Gastroesophageal sphincter (tissue), 4 donors: ENCODE measurements around the gene LRRC47. TPM values are rescaled to one million over a fixed set of nuclear protein-coding genes. Genes with fewer than 3 reads are reported as not detected.
"Not testable (repeated sequence)": the region's sequence is repeated elsewhere in the genome, so short reads cannot be mapped to it uniquely, and the experiment has no call there.

Experiments
- ATAC-seq: fragments of 150-250 bp; one replicate; pipeline ENCODE4 v1.9.1; 2016; ENCODE audit warnings: mild to moderate bottlenecking, moderate library complexity
- H3K27ac ChIP-seq, 4 donors: fragments of 200-600 bp; sonication (generic) in 3 of 4; 1 replicate in 3 of 4; 2 replicates in 1 of 4; pipeline ENCODE4 v1.5.1; 2016 to 2019
- H3K27me3 ChIP-seq: fragments of 200-600 bp; sonication (generic); one replicate; pipeline ENCODE4 v1.5.1; 2019
- H3K36me3 ChIP-seq, 2 donors: fragments of 200-600 bp; sonication (generic); one replicate each; pipeline ENCODE4 v1.5.1; 2019; ENCODE audit warnings: control low read depth in 1 of 2
- H3K4me1 ChIP-seq, 3 donors: fragments of 200-600 bp; sonication (generic); 1 replicate in 2 of 3; 2 replicates in 1 of 3; pipeline ENCODE4 v1.5.1; 2016 to 2019; ENCODE audit warnings: control low read depth in 2 of 3
- H3K4me3 ChIP-seq, 2 donors: fragments of 200-600 bp; sonication (generic); one replicate each; pipeline ENCODE4 v1.5.1; 2019; ENCODE audit warnings: mild to moderate bottlenecking in 1 of 2, moderate library complexity in 1 of 2
- H3K9me3 ChIP-seq, 3 donors: fragments of 200-600 bp; sonication (generic); one replicate each; pipeline ENCODE4 v1.5.1; 2017 to 2019; ENCODE audit warnings: control low read depth in 2 of 3
- CTCF ChIP-seq, 4 experiments: fragments of 200-600 bp in 2 of 4; fragments of 450-650 bp in 2 of 4; sonication (generic) in 1 of 4; IDR thresholded peaks; one replicate each; pipeline ENCODE4 v1.5.1; 2017 to 2019; ENCODE audit warnings: antibody characterized with exemption in 4 of 4, mild to moderate bottlenecking in 2 of 4, moderate library complexity in 2 of 4
- EP300 ChIP-seq: sonication (generic); formaldehyde crosslinking; IDR thresholded peaks from one replicate; pipeline ENCODE4 v1.6.1; 2017; ENCODE audit warnings: antibody characterized with exemption, mild to moderate bottlenecking
- POLR2A ChIP-seq, 2 donors: fragments of 450-650 bp; IDR thresholded peaks; one replicate each; pipeline ENCODE4 v1.6.1; 2017; ENCODE audit warnings: antibody characterized with exemption in 2 of 2, mild to moderate bottlenecking in 2 of 2, moderate library complexity in 1 of 2
- POLR2AphosphoS5 ChIP-seq: sonication (generic); formaldehyde crosslinking; IDR thresholded peaks from one replicate; pipeline ENCODE4 v1.6.1; 2017; ENCODE audit warnings: antibody characterized with exemption
- whole genome bisulfite sequencing, 2 donors: methylation state at CpG; one replicate each; pipeline ENCODE4 v1.1.5; 2018; ENCODE audit warnings: low coverage in 1 of 2; 5-methylcytosine and 5-hydroxymethylcytosine counted together
- total RNA-seq, 4 donors: library from RNA; depleted of rRNA; stranded (reverse); fragments of >200 nt; gene quantifications; one replicate each; pipeline ENCODE4 v1.1.0, GENCODE V29; 2016

Gene LRRC47
- total RNA-seq, 4 donors from 2014 or later = 36.5 to 47.9 (median 46.5) TPM

GRCh38 chr1:3811595-3811911, 15.3 kb upstream of the LRRC47 start:
- ATAC-seq = no peak
- Histone ChIP-seq H3K9me3 (no peaks in the 10 kb centered on the region), H3K27ac (no peak overlapping the region), H3K27me3 (peaks cover 18% of the 10 kb centered on the region), H3K4me3 (no peak overlapping the region), H3K36me3 (peaks cover 0 to 34% of the 10 kb centered on the region in 2 donors), H3K4me1 (no peaks in the 10 kb centered on the region)
- no peak for TF ChIP-seq EP300
- no peak for TF ChIP-seq POLR2AphosphoS5
- TF ChIP-seq POLR2A (IDR thresholded peaks at IDR 0.05) = no peak
- no peak for TF ChIP-seq CTCF (IDR thresholded peaks at IDR 0.05)
- 80% methylated on average over 1 of the region's 2 CpGs; no CpG with 5 or more reads in 1 of the 2 donors for WGBS, 2 donors

- WGBS, 2 donors = 74 to 80% methylated on average over 4 to 8 of the region's 9 CpGs
- H3K4me3 ChIP-seq, H3K4me1 ChIP-seq, ATAC-seq, H3K9me3 ChIP-seq, H3K27ac ChIP-seq: not testable (repeated sequence)
- peaks cover 18% of the 10 kb centered on the region for H3K27me3 ChIP-seq
- peaks cover 0 to 21% of the 10 kb centered on the region in 2 donors for H3K36me3 ChIP-seq
Measured at GRCh38 chr1:3810149-3810761, 14.0 kb upstream of the LRRC47 start.

GRCh38 chr1:3809680-3810079, 13.4 kb upstream of the LRRC47 start:
- H3K36me3 ChIP-seq = peaks cover 0 to 15% of the 10 kb centered on the region in 2 donors
- H3K27me3 ChIP-seq = peaks cover 18% of the 10 kb centered on the region
- no peaks in the 10 kb centered on the region for H3K9me3 ChIP-seq
- 69% methylated on average over 7 of the region's 7 CpGs; no CpG with 5 or more reads in 1 of the 2 donors for WGBS, 2 donors
- H3K4me3 ChIP-seq = no peak overlapping the region
- ATAC-seq = no peak
- TF ChIP-seq POLR2A (IDR thresholded peaks at IDR 0.05) (no peak), CTCF (IDR thresholded peaks at IDR 0.05) (no peak), EP300 (no peak), POLR2AphosphoS5 (no peak)
- H3K4me1 ChIP-seq = no peaks in the 10 kb centered on the region
- no peak overlapping the region for H3K27ac ChIP-seq

GRCh38 chr1:3807769-3808168, 11.5 kb upstream of the LRRC47 start:
- H3K27ac ChIP-seq = no peak overlapping the region
- TF ChIP-seq POLR2A (IDR thresholded peaks at IDR 0.05) (no peak), CTCF (IDR thresholded peaks at IDR 0.05) (no peak), EP300 (no peak), POLR2AphosphoS5 (no peak)
- no peak for ATAC-seq
- 88 to 100% methylated on average over 1 to 4 of the region's 5 CpGs for WGBS, 2 donors
- H3K9me3 ChIP-seq = no peaks in the 10 kb centered on the region
- no peaks in the 10 kb centered on the region for H3K36me3 ChIP-seq
- peaks cover 27% of the 10 kb centered on the region for H3K27me3 ChIP-seq
- H3K4me1 ChIP-seq = no peaks in the 10 kb centered on the region
- H3K4me3 ChIP-seq = no peak overlapping the region

GRCh38 chr1:3805038-3805437, 8.7 kb upstream of the LRRC47 start:
- 64 to 77% methylated on average over 3 to 11 of the region's 11 CpGs for WGBS, 2 donors
- Histone ChIP-seq H3K36me3 (no peaks in the 10 kb centered on the region), H3K4me3 (no peak overlapping the region), H3K4me1 (no peaks in the 10 kb centered on the region), H3K27ac (no peak overlapping the region), H3K27me3 (peaks cover 37% of the 10 kb centered on the region), H3K9me3 (no peaks in the 10 kb centered on the region)
- TF ChIP-seq CTCF (IDR thresholded peaks at IDR 0.05) (no peak), EP300 (no peak), POLR2A (IDR thresholded peaks at IDR 0.05) (no peak), POLR2AphosphoS5 (no peak)
- ATAC-seq = no peak

GRCh38 chr1:3804627-3804944, 8.3 kb upstream of the LRRC47 start:
- H3K4me1 ChIP-seq, H3K36me3 ChIP-seq, H3K9me3 ChIP-seq, ATAC-seq, H3K27ac ChIP-seq, H3K4me3 ChIP-seq: not testable (repeated sequence)
- peaks cover 41% of the 10 kb centered on the region for H3K27me3 ChIP-seq
- 28 to 46% methylated on average over 4 to 7 of the region's 7 CpGs for WGBS, 2 donors
